Liver (tissue), 9 donors: ENCODE results near the gene PLA1A. TPM values are rescaled to one million over a fixed set of nuclear protein-coding genes. Genes with fewer than 3 reads are reported as not detected.

Source experiments
- DNase-seq: peaks from one replicate; pipeline ENCODE4 v3.0.0-alpha.2; 2017; ENCODE audit warnings: low spot score
- H3K27ac ChIP-seq, 2 donors: one replicate each; pipeline ENCODE4 v1.7.0; 2013; ENCODE audit warnings: inconsistent platforms in 2 of 2, low read length in 2 of 2, control low read depth in 1 of 2, low read depth in 1 of 2, mild to moderate bottlenecking in 1 of 2
- H3K27me3 ChIP-seq, 4 donors: one replicate each; pipeline versions ENCODE4 v1.6.1 to v1.7.0; 2013; ENCODE audit warnings: low read length in 3 of 4, inconsistent platforms in 1 of 4, mild to moderate bottlenecking in 1 of 4, moderate library complexity in 1 of 4; ENCODE audit not compliant: control insufficient read depth in 4 of 4, insufficient read depth in 4 of 4
- H3K36me3 ChIP-seq, 4 donors: one replicate each; pipeline versions ENCODE4 v1.6.1 to v1.7.0; 2013; ENCODE audit warnings: low read length in 3 of 4, mild to moderate bottlenecking in 3 of 4, low read depth in 1 of 4, moderate library complexity in 1 of 4; ENCODE audit not compliant: control insufficient read depth in 4 of 4, insufficient read depth in 3 of 4
- H3K4me1 ChIP-seq, 4 donors: one replicate each; pipeline versions ENCODE4 v1.6.1 to v1.7.0; 2013; ENCODE audit warnings: low read length in 3 of 4, mild to moderate bottlenecking in 3 of 4, moderate library complexity in 1 of 4; ENCODE audit not compliant: control insufficient read depth in 4 of 4, insufficient read depth in 4 of 4
- H3K4me3 ChIP-seq, 3 donors: one replicate each; pipeline versions ENCODE4 v1.6.1 to v1.7.0; 2013; ENCODE audit warnings: low read length in 3 of 3, control low read depth in 1 of 3, low read depth in 1 of 3, mild to moderate bottlenecking in 1 of 3
- H3K9ac ChIP-seq, 2 donors: one replicate each; pipeline ENCODE4 v1.7.0; 2013; ENCODE audit warnings: low read length in 2 of 2, mild to moderate bottlenecking in 2 of 2, moderate library complexity in 2 of 2, control low read depth in 1 of 2, low read depth in 1 of 2
- H3K9me3 ChIP-seq, 4 donors: one replicate each; pipeline versions ENCODE4 v1.6.1 to v1.7.0; 2013; ENCODE audit warnings: low read length in 3 of 4; ENCODE audit not compliant: control insufficient read depth in 4 of 4
- EGR1 ChIP-seq, 2 donors: IDR thresholded peaks; 2 replicates each; pipeline ENCODE4 v1.6.1; 2016 to 2018; ENCODE audit warnings: antibody characterized with exemption in 2 of 2, low read depth in 2 of 2
- FOXA2 ChIP-seq: IDR thresholded peaks from 2 replicates; pipeline ENCODE4 v1.6.1; 2016; ENCODE audit warnings: antibody characterized with exemption
- GABPA ChIP-seq, 2 donors: IDR thresholded peaks in 1 of 2; conservative IDR thresholded peaks in 1 of 2; 2 replicates each; pipeline ENCODE4 v1.6.1; 2016; ENCODE audit warnings: antibody characterized with exemption in 2 of 2, mild to moderate bottlenecking in 1 of 2, moderate library complexity in 1 of 2
- HNF4A ChIP-seq, 2 donors: conservative IDR thresholded peaks; 2 replicates each; pipeline ENCODE4 v1.6.1; 2016; ENCODE audit warnings: antibody characterized with exemption in 2 of 2, mild to moderate bottlenecking in 2 of 2
- HNF4G ChIP-seq: IDR thresholded peaks from 2 replicates; pipeline ENCODE4 v1.6.1; 2016; ENCODE audit warnings: antibody characterized with exemption
- NR2F2 ChIP-seq: IDR thresholded peaks from 2 replicates; pipeline ENCODE4 v1.6.1; 2016; ENCODE audit warnings: antibody characterized with exemption
- RAD21 ChIP-seq, 2 donors: IDR thresholded peaks; 2 replicates each; pipeline ENCODE4 v1.6.1; 2016; ENCODE audit warnings: antibody characterized with exemption in 2 of 2, mild to moderate bottlenecking in 2 of 2
- RXRA ChIP-seq, 2 donors: IDR thresholded peaks; 2 replicates each; pipeline ENCODE4 v1.6.1; 2017 to 2018; ENCODE audit warnings: antibody characterized with exemption in 2 of 2, mild to moderate bottlenecking in 1 of 2
- TAF1 ChIP-seq: conservative IDR thresholded peaks from 2 replicates; pipeline ENCODE4 v1.6.1; 2016; ENCODE audit warnings: antibody characterized with exemption, mild to moderate bottlenecking
- YY1 ChIP-seq: IDR thresholded peaks from 2 replicates; pipeline ENCODE4 v1.6.1; 2016; ENCODE audit warnings: antibody characterized with exemption, mild to moderate bottlenecking
- WGBS: extraction: QIAGEN DNeasy Blood & Tissue Kit; methylation state at CpG from one replicate; pipeline ENCODE4 v1.1.7; 2013; 5-methylcytosine and 5-hydroxymethylcytosine counted together
- polyA plus RNA-seq, 2 donors: library from polyadenylated mRNA; stranded (reverse) in 1 of 2; unstranded in 1 of 2; fragments of 200-250 nt in 1 of 2; fragments of >200 nt in 1 of 2; fragmentation: Nextera tagmentation in 1 of 2; extraction: Ambion mirVana in 1 of 2; gene quantifications; one replicate each; pipeline versions ENCODE4 v1.2.1 to v1.2.3, GENCODE V29; 2013 to 2015
- total RNA-seq, 2 donors: library from RNA; depleted of rRNA; stranded (reverse); fragments of >200 nt; gene quantifications; one replicate each; pipeline ENCODE4 v1.2.3, GENCODE V29; 2014
- TF ChIP-seq, protein P1 (sequence below): IDR thresholded peaks from 2 replicates; pipeline ENCODE4 v1.6.1; 2016; ENCODE audit warnings: antibody characterized with exemption
- TF ChIP-seq, protein P2 (sequence below): fragments of 150-350 bp; IDR thresholded peaks from 2 replicates; pipeline ENCODE4 v1.5.1; 2017; ENCODE audit warnings: improper control_type of control experiment, low read depth, low read length; ENCODE audit not compliant: missing input control
- TF ChIP-seq, protein P3 (sequence below): IDR thresholded peaks from 2 replicates; pipeline ENCODE4 v1.6.1; 2016; ENCODE audit warnings: antibody characterized with exemption
- donor health status: healthy.
- donor health status: healthy.
- donor health status: healthy.
- donor health status: healthy.
- donor health status: healthy.

PLA1A gene
- total and polyA plus RNA-seq, 4 donors: 6.0 to 63.9 (median 33.0) TPM

- H3K27me3 ChIP-seq: no peaks in the 10 kb centered on the region
- no peaks in the 10 kb centered on the region for H3K9me3 ChIP-seq
- no peak overlapping the region for H3K4me3 ChIP-seq
- no peak for DNase-seq
- H3K4me1 ChIP-seq: no peaks in the 10 kb centered on the region
- no peak for TF ChIP-seq GABPA (IDR thresholded peaks at IDR 0.05 in 1 of 2, conservative IDR thresholded peaks at IDR 0.05 in 1 of 2)
- TF ChIP-seq, protein P1, sequence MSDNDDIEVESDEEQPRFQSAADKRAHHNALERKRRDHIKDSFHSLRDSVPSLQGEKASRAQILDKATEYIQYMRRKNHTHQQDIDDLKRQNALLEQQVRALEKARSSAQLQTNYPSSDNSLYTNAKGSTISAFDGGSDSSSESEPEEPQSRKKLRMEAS: no peak
- TF ChIP-seq, protein P2, sequence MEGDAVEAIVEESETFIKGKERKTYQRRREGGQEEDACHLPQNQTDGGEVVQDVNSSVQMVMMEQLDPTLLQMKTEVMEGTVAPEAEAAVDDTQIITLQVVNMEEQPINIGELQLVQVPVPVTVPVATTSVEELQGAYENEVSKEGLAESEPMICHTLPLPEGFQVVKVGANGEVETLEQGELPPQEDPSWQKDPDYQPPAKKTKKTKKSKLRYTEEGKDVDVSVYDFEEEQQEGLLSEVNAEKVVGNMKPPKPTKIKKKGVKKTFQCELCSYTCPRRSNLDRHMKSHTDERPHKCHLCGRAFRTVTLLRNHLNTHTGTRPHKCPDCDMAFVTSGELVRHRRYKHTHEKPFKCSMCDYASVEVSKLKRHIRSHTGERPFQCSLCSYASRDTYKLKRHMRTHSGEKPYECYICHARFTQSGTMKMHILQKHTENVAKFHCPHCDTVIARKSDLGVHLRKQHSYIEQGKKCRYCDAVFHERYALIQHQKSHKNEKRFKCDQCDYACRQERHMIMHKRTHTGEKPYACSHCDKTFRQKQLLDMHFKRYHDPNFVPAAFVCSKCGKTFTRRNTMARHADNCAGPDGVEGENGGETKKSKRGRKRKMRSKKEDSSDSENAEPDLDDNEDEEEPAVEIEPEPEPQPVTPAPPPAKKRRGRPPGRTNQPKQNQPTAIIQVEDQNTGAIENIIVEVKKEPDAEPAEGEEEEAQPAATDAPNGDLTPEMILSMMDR: no peak
- TF ChIP-seq RAD21 (IDR thresholded peaks at IDR 0.05): no peak
- no peak for TF ChIP-seq NR2F2
- no peak for TF ChIP-seq TAF1
- no peak for TF ChIP-seq YY1
- TF ChIP-seq RXRA (IDR thresholded peaks at IDR 0.05): no peak
- no peak for TF ChIP-seq EGR1 (IDR thresholded peaks at IDR 0.05; ENCODE audit: low read depth in 2 of 2)
- TF ChIP-seq HNF4G: no peak
- no peak for TF ChIP-seq HNF4A (conservative IDR thresholded peaks at IDR 0.05)
- TF ChIP-seq, protein P3, sequence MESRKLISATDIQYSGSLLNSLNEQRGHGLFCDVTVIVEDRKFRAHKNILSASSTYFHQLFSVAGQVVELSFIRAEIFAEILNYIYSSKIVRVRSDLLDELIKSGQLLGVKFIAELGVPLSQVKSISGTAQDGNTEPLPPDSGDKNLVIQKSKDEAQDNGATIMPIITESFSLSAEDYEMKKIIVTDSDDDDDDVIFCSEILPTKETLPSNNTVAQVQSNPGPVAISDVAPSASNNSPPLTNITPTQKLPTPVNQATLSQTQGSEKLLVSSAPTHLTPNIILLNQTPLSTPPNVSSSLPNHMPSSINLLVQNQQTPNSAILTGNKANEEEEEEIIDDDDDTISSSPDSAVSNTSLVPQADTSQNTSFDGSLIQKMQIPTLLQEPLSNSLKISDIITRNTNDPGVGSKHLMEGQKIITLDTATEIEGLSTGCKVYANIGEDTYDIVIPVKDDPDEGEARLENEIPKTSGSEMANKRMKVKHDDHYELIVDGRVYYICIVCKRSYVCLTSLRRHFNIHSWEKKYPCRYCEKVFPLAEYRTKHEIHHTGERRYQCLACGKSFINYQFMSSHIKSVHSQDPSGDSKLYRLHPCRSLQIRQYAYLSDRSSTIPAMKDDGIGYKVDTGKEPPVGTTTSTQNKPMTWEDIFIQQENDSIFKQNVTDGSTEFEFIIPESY: no peak
- H3K27ac ChIP-seq: no peak overlapping the region
- 65% methylated on average over 6 of the region's 6 CpGs for WGBS
- H3K36me3 ChIP-seq: no peaks in the 10 kb centered on the region
- no peak overlapping the region for H3K9ac ChIP-seq
Measured at GRCh38 chr3:119589102-119589773, 8.4 kb upstream of the PLA1A start.

DNA sequence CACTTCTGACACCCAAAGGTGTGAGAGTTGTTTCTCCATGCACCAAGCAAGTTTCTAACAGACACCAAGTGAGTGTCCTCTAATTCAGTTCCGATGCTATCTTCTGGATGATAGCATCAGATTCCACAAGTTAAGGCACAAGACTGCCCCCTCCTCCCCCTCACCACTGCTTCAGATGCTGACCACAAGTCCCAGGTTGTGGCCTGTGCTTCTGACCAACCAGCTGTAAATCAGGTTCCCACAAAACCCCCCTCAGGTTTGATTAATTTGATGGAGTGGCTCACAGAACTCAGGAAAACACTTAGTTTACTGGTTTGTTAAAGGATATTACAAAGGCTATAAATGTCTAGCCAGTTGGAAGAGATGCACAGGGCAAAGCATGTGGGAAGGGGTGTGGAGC, 7.0 kb upstream of the PLA1A start:
- Histone ChIP-seq H3K27me3 (no peaks in the 10 kb centered on the region), H3K4me1 (peaks cover 0 to 3% (median 1%) of the 10 kb centered on the region in 4 donors), H3K36me3 (no peaks in the 10 kb centered on the region), H3K4me3 (no peak overlapping the region), H3K9me3 (no peaks in the 10 kb centered on the region), H3K9ac (no peak overlapping the region), H3K27ac (no peak overlapping the region)
- TF ChIP-seq RXRA (IDR thresholded peaks at IDR 0.05) (no peak), TAF1 (no peak), HNF4A (conservative IDR thresholded peaks at IDR 0.05) (no peak), EGR1 (IDR thresholded peaks at IDR 0.05; ENCODE audit: low read depth in 2 of 2) (no peak), FOXA2 (no peak), YY1 (no peak), GABPA (IDR thresholded peaks at IDR 0.05 in 1 of 2, conservative IDR thresholded peaks at IDR 0.05 in 1 of 2) (no peak), HNF4G (no peak), NR2F2 (no peak)
- TF ChIP-seq, protein P3: no peak
- TF ChIP-seq, protein P1: no peak
- TF ChIP-seq, protein P2: no peak
- WGBS: 98% methylated on average over 1 of the region's 1 CpG
- no peak for DNase-seq
